Transverse colon (tissue), 4 donors: ENCODE data around the gene CCR1.

Experiments
- CTCF ChIP-seq, 5 experiments: fragments of 200-600 bp in 3 of 5; fragments of 450-650 bp in 2 of 5; sonication (generic) in 3 of 5; IDR thresholded peaks; 1 replicate in 2 of 5; 2 replicates in 3 of 5; pipeline ENCODE4 v1.5.1; 2016 to 2017; ENCODE audit warnings: antibody characterized with exemption in 5 of 5, inconsistent platforms in 3 of 5, mild to moderate bottlenecking in 2 of 5, moderate library complexity in 1 of 5
- EP300 ChIP-seq: sonication (generic); formaldehyde crosslinking; IDR thresholded peaks from one replicate; pipeline ENCODE4 v1.6.1; 2017; ENCODE audit warnings: antibody characterized with exemption, low read depth
- POLR2AphosphoS5 ChIP-seq, 3 donors: sonication (generic); formaldehyde crosslinking; IDR thresholded peaks; one replicate each; pipeline ENCODE4 v1.6.1; 2016; ENCODE audit warnings: antibody characterized with exemption in 3 of 3

DNA sequence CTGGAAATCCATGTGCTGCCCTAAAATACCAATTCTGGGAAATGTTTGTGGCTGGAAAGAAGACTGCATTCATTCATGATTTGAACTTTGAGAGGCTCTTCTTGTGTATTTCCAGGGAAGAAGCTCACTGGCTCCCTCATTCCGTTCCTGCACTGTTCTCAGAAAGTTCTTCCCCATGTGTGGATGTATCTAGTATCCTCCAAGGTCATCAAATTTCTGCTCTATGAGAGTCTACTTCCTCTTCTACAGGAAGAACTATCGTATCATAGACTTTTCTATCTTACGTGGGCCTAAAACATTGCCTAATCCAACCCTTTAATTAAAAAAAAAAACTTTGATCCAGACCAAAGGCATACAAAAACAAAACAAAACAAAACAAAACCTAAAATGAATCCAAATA lies 37.0 kb upstream of the CCR1 start:
- TF ChIP-seq EP300 = no peak
- TF ChIP-seq CTCF (IDR thresholded peaks at IDR 0.05) = no peak
- TF ChIP-seq POLR2AphosphoS5 (IDR thresholded peaks at IDR 0.05) = no peak
